Kidney (tissue), 14 donors: ENCODE results near the gene KATNIP. TPM values are rescaled to one million over a fixed set of nuclear protein-coding genes. Genes with fewer than 3 reads are reported as not detected.
A peak's percentile ranks its signal among the peaks of the same experiment; 100 is the strongest.

Experiments used
- DNase-seq, 5 donors: peaks; one replicate each; pipeline ENCODE4 v3.0.0-alpha.2; 2013 to 2020
- FAIRE-seq: peaks from 2 replicates; lab custom pipeline; 2012; peaks lifted over from hg19 to GRCh38; lab: Jason Lieb, UNC
- H3K27ac ChIP-seq, 2 donors: one replicate each; pipeline ENCODE4 v1.7.0; 2013; ENCODE audit warnings: low read depth in 2 of 2, low read length in 2 of 2, inconsistent platforms in 1 of 2
- H3K27me3 ChIP-seq: one replicate; pipeline ENCODE4 v1.7.1; 2013; ENCODE audit warnings: low read length, inconsistent platforms; ENCODE audit not compliant: control insufficient read depth, insufficient read depth
- H3K36me3 ChIP-seq, 3 donors: one replicate each; pipeline versions ENCODE4 v1.7.0 to v1.7.1; 2013; ENCODE audit warnings: low read length in 3 of 3, control low read depth in 1 of 3, inconsistent platforms in 1 of 3; ENCODE audit not compliant: insufficient read depth in 3 of 3, control insufficient read depth in 2 of 3
- H3K4me1 ChIP-seq, 3 donors: one replicate each; pipeline versions ENCODE4 v1.7.0 to v1.7.1; 2013; ENCODE audit warnings: low read length in 3 of 3, inconsistent platforms in 1 of 3, low read depth in 1 of 3; ENCODE audit not compliant: control insufficient read depth in 2 of 3, insufficient read depth in 2 of 3
- H3K4me3 ChIP-seq, 3 donors: one replicate each; pipeline versions ENCODE4 v1.7.0 to v1.8.1; 2013; ENCODE audit warnings: low read length in 3 of 3, control low read depth in 1 of 3, inconsistent platforms in 1 of 3
- H3K9ac ChIP-seq, 3 donors: one replicate each; pipeline versions ENCODE4 v1.7.0 to v1.7.1; 2013; ENCODE audit warnings: low read length in 3 of 3, control low read depth in 1 of 3, inconsistent platforms in 1 of 3
- H3K9me3 ChIP-seq, 3 donors: one replicate each; pipeline versions ENCODE4 v1.7.0 to v1.7.1; 2013; ENCODE audit warnings: low read length in 3 of 3, control low read depth in 1 of 3, inconsistent platforms in 1 of 3; ENCODE audit not compliant: control insufficient read depth in 2 of 3, insufficient read depth in 1 of 3
- CTCF ChIP-seq: IDR thresholded peaks from 3 replicates; pipeline ENCODE4 v1.5.1; 2012; ENCODE audit warnings: mild to moderate bottlenecking, moderate library complexity, borderline replicate concordance; ENCODE audit not compliant: insufficient read depth; ENCODE audit errors: extremely low read depth
- intact Hi-C: fragments of 100-400 bp; cut with DNase I; formaldehyde crosslinking; loops from one replicate; pipeline ENCODE4 v1.11.1; 2022
- polyA plus RNA-seq: library from polyadenylated mRNA; stranded (reverse); fragments of 350-450 nt; fragmentation: Illumina TruSeq; extraction: RNeasy Lipid Tissue Mini Kit (QIAGEN cat#74804); gene quantifications from one replicate; pipeline ENCODE4 v1.2.3, GENCODE V29; 2014; ENCODE audit warnings: low read depth, low replicate concordance; ENCODE audit not compliant: insufficient read depth
- total RNA-seq: library from RNA; stranded (reverse); fragmentation: NEBNext Ultra II Directional; extraction: Animal tissue kit (Norgen Biotek cat#: 25700); gene quantifications from one replicate; pipeline ENCODE4 v1.2.1, GENCODE V29; 2021
- donor health status: control.
- donor health status: control.
- donor health status: control.
- donor health status: control.
- donor health status: control.
- donor health status: DM: yes; HTN: yes; CAD: no.
- donor health status: Normal renal cell carcinoma (clear cell type).

Gene KATNIP
- total and polyA plus RNA-seq, 2 donors from 2014 or later: 4.0 to 40.2 TPM

DNA sequence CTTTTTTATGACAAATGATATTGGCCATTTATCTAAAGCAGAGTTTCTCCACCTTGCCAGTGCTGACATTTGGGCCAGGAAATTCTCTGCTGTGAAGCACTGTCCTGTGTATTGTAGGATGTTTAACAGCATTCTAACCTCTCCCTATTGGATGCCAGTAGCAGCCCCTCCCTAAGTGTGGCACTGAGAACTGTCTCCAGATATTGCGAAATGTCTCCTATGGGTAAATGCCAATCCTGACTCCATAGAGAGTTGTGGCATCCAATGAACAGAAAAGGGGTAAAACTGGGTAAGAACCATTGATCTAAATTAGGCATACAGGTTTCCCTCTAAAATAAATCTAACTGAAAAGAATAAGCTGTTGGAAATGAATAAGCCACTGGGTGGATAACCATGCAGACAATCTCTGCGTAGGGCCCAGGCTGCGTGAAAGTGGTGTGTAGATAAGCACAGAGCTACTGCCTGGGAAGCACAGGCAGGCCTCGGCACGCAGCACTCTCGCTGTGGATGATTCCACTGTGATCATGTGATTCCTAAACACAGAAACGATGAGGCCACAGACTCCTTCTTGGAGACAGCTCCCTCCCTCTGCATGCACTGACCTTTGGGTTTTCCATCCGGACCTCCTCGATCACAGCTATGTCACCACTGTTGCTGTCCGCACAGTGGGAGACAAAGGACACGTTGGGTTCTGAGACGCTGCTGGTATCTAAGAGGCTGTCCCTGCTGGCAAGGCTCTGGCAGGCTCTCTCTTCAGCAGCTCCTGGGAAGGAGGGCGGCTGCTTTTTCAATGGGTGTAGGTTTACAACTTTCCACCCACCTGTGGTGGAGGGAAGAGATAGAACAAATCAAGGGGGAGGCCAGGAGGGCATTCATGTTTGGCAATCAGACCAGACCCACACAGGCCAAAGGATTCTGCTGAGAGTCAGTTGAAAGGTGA lies 44.4 kb upstream of the KATNIP start:
- H3K27ac ChIP-seq: no peak overlapping the region
- no peak for TF ChIP-seq CTCF
- no peak for FAIRE-seq

GRCh38 chr16:27506771-27507170 lies 43.2 kb upstream of the KATNIP start:
- no peak overlapping the region for H3K27ac ChIP-seq
- no peak overlapping the region for H3K9ac ChIP-seq
- no peaks in the 10 kb centered on the region for H3K9me3 ChIP-seq
- intact Hi-C loops: no loop called here
- DNase-seq (no peak), FAIRE-seq (no peak)
- TF ChIP-seq CTCF: no peak
- no peak overlapping the region for H3K4me3 ChIP-seq
- peaks cover 8 to 73% (median 53%) of the 10 kb centered on the region in 3 donors for H3K36me3 ChIP-seq
- H3K27me3 ChIP-seq: no peaks in the 10 kb centered on the region
- H3K4me1 ChIP-seq: peaks cover 0 to 5% (median 0%) of the 10 kb centered on the region in 3 donors

More for the DNA sequence above, 44.4 kb upstream of the KATNIP start:
- intact Hi-C loops: no loop called here
- Histone ChIP-seq H3K9ac (no peak overlapping the region), H3K36me3 (peaks cover 11 to 79% (median 62%) of the 10 kb centered on the region in 3 donors), H3K4me1 (no peaks in the 10 kb centered on the region), H3K27me3 (no peaks in the 10 kb centered on the region), H3K9me3 (no peaks in the 10 kb centered on the region), H3K4me3 (no peak overlapping the region)
- DNase-seq: no peak

GRCh38 chr16:27508476-27508875 lies 41.5 kb upstream of the KATNIP start:
- no peak for TF ChIP-seq CTCF
- Histone ChIP-seq H3K36me3 (peaks cover 6 to 56% (median 39%) of the 10 kb centered on the region in 3 donors), H3K4me3 (no peak overlapping the region), H3K9ac (no peak overlapping the region), H3K9me3 (no peaks in the 10 kb centered on the region), H3K4me1 (peaks cover 0 to 10% (median 0%) of the 10 kb centered on the region in 3 donors), H3K27me3 (no peaks in the 10 kb centered on the region), H3K27ac (no peak overlapping the region)
- FAIRE-seq (no peak), DNase-seq (peak in 4 of 5 donors; percentile 50 to 91 (median 81))
- intact Hi-C loops: no loop called here
